ENCODE data around the gene CCDC18. TPM values are rescaled to one million over a fixed set of nuclear protein-coding genes. Genes with fewer than 3 reads are reported as not detected.
"Not testable (repeated sequence)": the region's sequence is repeated elsewhere in the genome, so short reads cannot be mapped to it uniquely, and the experiment has no call there.

CCDC18 gene
- total RNA-seq, 1 donor from 2014 or later, result 3.4 TPM

DNA sequence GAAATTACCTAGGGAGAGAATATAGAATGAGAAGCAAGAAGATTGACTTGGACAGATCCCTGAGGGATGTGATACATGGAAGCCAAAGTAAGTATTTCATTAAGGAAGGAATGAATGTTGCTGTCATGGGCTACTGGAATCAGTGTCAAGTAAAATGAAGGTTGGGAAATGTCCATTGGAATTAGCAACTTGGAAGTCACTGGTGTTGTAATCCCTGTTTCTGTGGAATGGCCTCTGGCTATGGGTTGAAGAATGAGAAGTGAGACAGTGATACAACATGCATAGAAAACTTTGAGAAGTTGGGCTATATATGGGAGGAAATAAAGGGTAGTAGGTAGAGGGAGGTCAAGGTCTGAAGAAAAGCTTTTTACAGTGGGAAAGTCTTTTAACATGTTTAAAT is 54.7 kb downstream of the CCDC18 start:
- Histone ChIP-seq H3K36me3 (ENCODE audit: control insufficient read depth, insufficient read depth, low read length) (no peaks in the 10 kb centered on the region), H3K27me3 (ENCODE audit: control insufficient read depth, insufficient read depth, low read length) (no peaks in the 10 kb centered on the region), H3K4me3 (ENCODE audit: low read depth, low read length) (no peak overlapping the region)
- FAIRE-seq (no peak), DNase-seq (ENCODE audit: low read depth) (peak; percentile 42)
- TF ChIP-seq, protein P1, sequence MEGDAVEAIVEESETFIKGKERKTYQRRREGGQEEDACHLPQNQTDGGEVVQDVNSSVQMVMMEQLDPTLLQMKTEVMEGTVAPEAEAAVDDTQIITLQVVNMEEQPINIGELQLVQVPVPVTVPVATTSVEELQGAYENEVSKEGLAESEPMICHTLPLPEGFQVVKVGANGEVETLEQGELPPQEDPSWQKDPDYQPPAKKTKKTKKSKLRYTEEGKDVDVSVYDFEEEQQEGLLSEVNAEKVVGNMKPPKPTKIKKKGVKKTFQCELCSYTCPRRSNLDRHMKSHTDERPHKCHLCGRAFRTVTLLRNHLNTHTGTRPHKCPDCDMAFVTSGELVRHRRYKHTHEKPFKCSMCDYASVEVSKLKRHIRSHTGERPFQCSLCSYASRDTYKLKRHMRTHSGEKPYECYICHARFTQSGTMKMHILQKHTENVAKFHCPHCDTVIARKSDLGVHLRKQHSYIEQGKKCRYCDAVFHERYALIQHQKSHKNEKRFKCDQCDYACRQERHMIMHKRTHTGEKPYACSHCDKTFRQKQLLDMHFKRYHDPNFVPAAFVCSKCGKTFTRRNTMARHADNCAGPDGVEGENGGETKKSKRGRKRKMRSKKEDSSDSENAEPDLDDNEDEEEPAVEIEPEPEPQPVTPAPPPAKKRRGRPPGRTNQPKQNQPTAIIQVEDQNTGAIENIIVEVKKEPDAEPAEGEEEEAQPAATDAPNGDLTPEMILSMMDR (IDR thresholded peaks at IDR 0.05; ENCODE audit: insufficient read depth, low read length, severe bottlenecking), result no peak

DNA sequence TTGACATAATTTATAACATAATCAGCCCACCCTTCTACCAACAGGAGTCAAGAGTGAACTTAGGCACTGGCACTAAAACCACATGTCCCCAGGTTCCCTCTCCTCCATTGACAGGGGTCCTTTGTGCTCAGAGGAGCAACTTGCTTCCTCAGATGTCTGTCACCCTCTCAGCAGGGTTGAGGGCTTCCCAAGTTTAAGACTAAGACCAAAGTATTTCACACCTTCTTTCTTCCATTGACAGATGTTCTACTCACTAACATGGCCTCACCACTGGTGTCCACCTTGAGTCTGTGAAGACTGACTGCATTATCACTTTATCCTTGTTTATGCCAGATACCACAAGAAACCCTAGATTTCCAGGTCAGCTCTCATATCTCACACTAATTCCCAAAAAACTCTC is 56.5 kb downstream of the CCDC18 start:
- Histone ChIP-seq H3K36me3 (ENCODE audit: control insufficient read depth, insufficient read depth, low read length) (no peaks in the 10 kb centered on the region), H3K27me3 (ENCODE audit: control insufficient read depth, insufficient read depth, low read length) (no peaks in the 10 kb centered on the region), H3K4me3 (ENCODE audit: low read depth, low read length) (no peak overlapping the region)
- FAIRE-seq (peak; percentile 47), DNase-seq (ENCODE audit: low read depth) (no peak)
- TF ChIP-seq, protein P1 (IDR thresholded peaks at IDR 0.05; ENCODE audit: insufficient read depth, low read length, severe bottlenecking), result no peak

DNA sequence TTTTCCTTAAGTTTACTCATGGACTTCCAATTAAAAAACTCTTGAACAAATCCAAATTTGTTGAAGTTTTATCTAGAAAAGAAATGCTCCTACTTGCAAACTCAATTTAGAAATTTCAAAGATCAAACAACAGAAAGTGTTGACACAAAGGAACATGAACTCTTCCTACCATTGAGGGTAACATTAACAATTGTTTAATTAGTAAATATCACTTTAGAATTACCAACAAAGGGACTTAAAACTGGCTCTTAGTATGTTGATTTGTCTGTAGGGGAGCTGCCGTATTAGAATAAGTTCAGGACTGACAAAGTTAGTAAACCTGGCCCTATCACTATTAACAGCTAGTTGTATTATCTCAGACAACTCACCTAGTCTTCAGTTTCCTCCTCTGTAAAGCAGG is 57.9 kb downstream of the CCDC18 start:
- TF ChIP-seq, protein P1 (IDR thresholded peaks at IDR 0.05; ENCODE audit: insufficient read depth, low read length, severe bottlenecking), result no peak
- H3K4me3 ChIP-seq (ENCODE audit: low read depth, low read length), result no peak overlapping the region
- FAIRE-seq, result no peak
- DNase-seq (ENCODE audit: low read depth), result no peak
- no peaks in the 10 kb centered on the region for H3K27me3 ChIP-seq (ENCODE audit: control insufficient read depth, insufficient read depth, low read length)
- peaks cover 1% of the 10 kb centered on the region for H3K36me3 ChIP-seq (ENCODE audit: control insufficient read depth, insufficient read depth, low read length)

DNA sequence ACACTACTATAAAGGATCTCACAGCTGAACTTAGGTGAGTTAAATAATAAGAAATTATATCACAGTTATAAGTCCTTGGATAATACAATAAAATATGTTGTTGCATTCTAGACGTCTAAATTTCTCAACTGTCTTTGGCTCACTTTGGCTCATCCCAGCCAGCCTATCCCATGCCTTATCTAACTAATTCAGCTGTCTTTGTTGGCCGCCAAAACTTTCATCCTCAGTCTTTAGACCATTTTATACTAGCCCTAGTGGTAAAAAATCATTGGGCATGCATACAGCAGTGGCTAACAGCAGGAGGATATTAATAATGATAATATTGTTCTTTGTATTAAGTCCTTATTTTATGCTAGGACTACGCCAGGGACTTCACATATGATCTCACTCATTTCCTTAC is 59.3 kb downstream of the CCDC18 start:
- TF ChIP-seq, protein P1 (IDR thresholded peaks at IDR 0.05; ENCODE audit: insufficient read depth, low read length, severe bottlenecking), result no peak
- peaks cover 1% of the 10 kb centered on the region for H3K36me3 ChIP-seq (ENCODE audit: control insufficient read depth, insufficient read depth, low read length)
- no peak for FAIRE-seq
- H3K27me3 ChIP-seq (ENCODE audit: control insufficient read depth, insufficient read depth, low read length), result no peaks in the 10 kb centered on the region
- no peak for DNase-seq (ENCODE audit: low read depth)
- H3K4me3 ChIP-seq (ENCODE audit: low read depth, low read length), result no peak overlapping the region

DNA sequence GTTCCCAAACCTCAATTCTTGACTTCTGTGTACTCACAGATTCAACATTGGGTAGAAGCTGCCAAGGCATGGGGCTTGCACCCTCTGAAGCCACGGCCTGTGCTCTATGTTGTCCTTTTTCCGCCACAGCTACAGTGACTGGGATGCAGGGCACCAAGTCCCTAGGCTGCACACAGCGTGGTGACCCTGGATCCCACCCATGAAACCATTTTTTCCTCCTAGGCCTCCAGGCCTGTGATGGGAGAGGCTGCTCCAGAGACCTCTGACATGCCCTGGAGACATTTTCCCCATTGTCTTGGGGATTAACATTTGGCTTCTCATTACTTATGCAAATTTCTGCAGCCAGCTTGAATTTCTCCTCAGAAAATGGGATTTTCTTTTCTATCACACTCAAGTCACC is 62.7 kb downstream of the CCDC18 start:
- not testable (repeated sequence) for FAIRE-seq; H3K4me3 ChIP-seq (ENCODE audit: low read depth, low read length); H3K36me3 ChIP-seq (ENCODE audit: control insufficient read depth, insufficient read depth, low read length); DNase-seq (ENCODE audit: low read depth); H3K27me3 ChIP-seq (ENCODE audit: control insufficient read depth, insufficient read depth, low read length)

DNA sequence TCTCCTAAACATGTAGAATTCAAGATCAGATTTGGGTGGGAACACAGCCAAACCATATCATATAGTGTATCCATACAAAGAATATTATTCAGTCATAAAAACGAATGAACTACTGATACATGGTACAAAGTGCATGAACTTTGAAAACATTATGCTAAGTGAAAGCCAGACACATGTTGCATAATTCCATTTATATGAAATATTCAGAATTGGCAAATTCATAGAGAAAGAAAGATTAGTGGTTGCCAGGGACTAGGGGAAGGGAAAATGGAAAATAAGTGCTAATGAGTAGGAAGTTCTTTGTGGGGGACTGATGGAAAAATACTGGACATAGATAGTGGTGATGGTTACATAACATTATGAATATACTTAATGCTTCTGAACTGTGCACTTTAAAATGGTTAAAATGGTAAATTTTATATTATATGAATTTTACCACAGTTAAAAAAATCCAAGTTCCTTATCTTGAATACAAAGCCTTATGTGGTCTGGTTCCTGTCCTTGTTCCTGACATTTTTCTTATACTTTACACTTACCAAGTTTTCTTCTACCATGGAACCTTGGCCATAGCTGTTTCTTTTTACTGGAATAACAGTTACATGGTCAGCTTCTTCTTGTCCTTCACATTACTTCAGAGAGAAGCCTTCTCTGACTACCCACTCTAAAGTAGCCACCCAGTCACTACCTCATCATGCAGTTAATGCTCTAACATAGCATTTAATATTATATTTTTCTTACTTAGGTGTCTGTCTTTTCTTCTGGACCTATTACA is 64.0 kb downstream of the CCDC18 start:
- Histone ChIP-seq H3K27me3 (ENCODE audit: control insufficient read depth, insufficient read depth, low read length) (no peaks in the 10 kb centered on the region), H3K36me3 (ENCODE audit: control insufficient read depth, insufficient read depth, low read length) (peaks cover 1% of the 10 kb centered on the region), H3K4me3 (ENCODE audit: low read depth, low read length) (no peak overlapping the region)
- no peak for DNase-seq (ENCODE audit: low read depth)
- no peak for FAIRE-seq
- TF ChIP-seq, protein P1 (IDR thresholded peaks at IDR 0.05; ENCODE audit: insufficient read depth, low read length, severe bottlenecking), result no peak
